Cardiac fibroblast (primary cell): ENCODE data around the gene CTDP1.
"Not testable (repeated sequence)": the region's sequence is repeated elsewhere in the genome, so short reads cannot be mapped to it uniquely, and the experiment has no call there.

Experiments used
- DNase-seq, 2 donors: peaks; one replicate each; pipeline versions ENCODE4 v3.0.0 to v3.0.0-alpha.2; 2010; ENCODE audit warnings: low read depth in 2 of 2
- H3K4me3 ChIP-seq, 2 donors: replicated peaks in 1 of 2; 1 replicate in 1 of 2; 2 replicates in 1 of 2; pipeline ENCODE4 v1.5.1; 2011; ENCODE audit warnings: low read depth in 2 of 2, low read length in 2 of 2, mild to moderate bottlenecking in 2 of 2, moderate library complexity in 1 of 2
- CTCF ChIP-seq: IDR thresholded peaks from one replicate; pipeline ENCODE4 v1.5.1; 2011; ENCODE audit warnings: low read depth, mild to moderate bottlenecking, low read length, inconsistent platforms

CTDP1 gene

GRCh38 chr18:79730804-79731203 lies 51.2 kb downstream of the CTDP1 start:
- no peak overlapping the region for H3K4me3 ChIP-seq
- no peak for TF ChIP-seq CTCF
- no peak for DNase-seq

GRCh38 chr18:79731881-79732720 lies 52.5 kb downstream of the CTDP1 start:
- DNase-seq = peak in 1 of 2 donors; percentile 17

GRCh38 chr18:79732721-79733025 lies 53.1 kb downstream of the CTDP1 start:
- DNase-seq = no peak
- TF ChIP-seq CTCF = no peak
- no peak overlapping the region for H3K4me3 ChIP-seq

More at GRCh38 chr18:79731881-79732720, 52.5 kb downstream of the CTDP1 start:
- not testable (repeated sequence) for H3K4me3 ChIP-seq

GRCh38 chr18:79733135-79733701 lies 53.6 kb downstream of the CTDP1 start:
- TF ChIP-seq CTCF = no peak
- H3K4me3 ChIP-seq = no peak overlapping the region
- DNase-seq = no peak

GRCh38 chr18:79733986-79734770 lies 54.6 kb downstream of the CTDP1 start:
- DNase-seq = no peak
- H3K4me3 ChIP-seq = no peak overlapping the region
- TF ChIP-seq CTCF = no peak

GRCh38 chr18:79735071-79735980 lies 55.7 kb downstream of the CTDP1 start:
- no peak for TF ChIP-seq CTCF
- no peak overlapping the region for H3K4me3 ChIP-seq
- DNase-seq = no peak
